GM12864 (cell line): Measurements from ENCODE around the gene GINM1.

ENCODE experiments used
- DNase-seq: peaks from one replicate; pipeline ENCODE4 v3.0.0-alpha.2; 2011; ENCODE audit warnings: low read depth
- H3K4me3 ChIP-seq: 2 replicates; pipeline ENCODE4 v1.5.1; 2011; ENCODE audit warnings: mild to moderate bottlenecking, low read depth, low read length, control low read depth
- TF ChIP-seq, protein P1 (sequence below): IDR thresholded peaks from 2 replicates; pipeline ENCODE4 v1.5.1; 2011; ENCODE audit warnings: low read depth, mild to moderate bottlenecking, moderate library complexity, low read length, control low read depth, inconsistent platforms; ENCODE audit errors: missing control alignments

Gene GINM1

DNA sequence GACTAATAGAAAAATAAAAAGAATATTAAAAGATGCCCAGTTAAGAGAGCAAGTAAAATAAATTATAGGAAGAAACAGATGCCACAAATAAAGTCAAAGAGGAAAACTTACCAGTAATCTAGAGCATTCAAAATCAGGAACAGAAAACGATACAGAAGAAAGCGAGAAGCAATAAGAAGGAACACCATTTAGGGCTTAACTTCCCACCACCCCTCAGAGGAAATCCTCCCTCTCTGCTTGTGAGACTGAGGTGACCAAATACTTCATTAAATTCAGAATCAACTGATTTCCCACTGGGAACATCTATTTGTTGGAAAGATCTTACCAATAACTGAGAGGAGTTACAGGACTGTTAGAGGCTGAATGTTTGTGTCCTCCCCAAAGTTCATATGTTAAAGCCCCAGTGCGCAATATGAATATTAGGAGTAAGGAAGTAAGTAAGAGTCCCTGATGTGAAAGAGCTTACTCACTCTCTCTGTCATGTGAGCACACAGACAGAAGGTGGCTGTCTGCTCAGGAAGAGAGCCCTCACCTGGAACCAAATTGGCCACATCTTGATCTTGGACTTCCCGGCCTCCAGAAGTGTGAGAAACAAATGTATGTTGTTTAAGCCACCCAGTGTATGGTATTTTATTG lies 62.8 kb downstream of the GINM1 start:
- no peak overlapping the region for H3K4me3 ChIP-seq
- TF ChIP-seq, protein P1, sequence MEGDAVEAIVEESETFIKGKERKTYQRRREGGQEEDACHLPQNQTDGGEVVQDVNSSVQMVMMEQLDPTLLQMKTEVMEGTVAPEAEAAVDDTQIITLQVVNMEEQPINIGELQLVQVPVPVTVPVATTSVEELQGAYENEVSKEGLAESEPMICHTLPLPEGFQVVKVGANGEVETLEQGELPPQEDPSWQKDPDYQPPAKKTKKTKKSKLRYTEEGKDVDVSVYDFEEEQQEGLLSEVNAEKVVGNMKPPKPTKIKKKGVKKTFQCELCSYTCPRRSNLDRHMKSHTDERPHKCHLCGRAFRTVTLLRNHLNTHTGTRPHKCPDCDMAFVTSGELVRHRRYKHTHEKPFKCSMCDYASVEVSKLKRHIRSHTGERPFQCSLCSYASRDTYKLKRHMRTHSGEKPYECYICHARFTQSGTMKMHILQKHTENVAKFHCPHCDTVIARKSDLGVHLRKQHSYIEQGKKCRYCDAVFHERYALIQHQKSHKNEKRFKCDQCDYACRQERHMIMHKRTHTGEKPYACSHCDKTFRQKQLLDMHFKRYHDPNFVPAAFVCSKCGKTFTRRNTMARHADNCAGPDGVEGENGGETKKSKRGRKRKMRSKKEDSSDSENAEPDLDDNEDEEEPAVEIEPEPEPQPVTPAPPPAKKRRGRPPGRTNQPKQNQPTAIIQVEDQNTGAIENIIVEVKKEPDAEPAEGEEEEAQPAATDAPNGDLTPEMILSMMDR: peak; percentile 11
- DNase-seq: no peak

DNA sequence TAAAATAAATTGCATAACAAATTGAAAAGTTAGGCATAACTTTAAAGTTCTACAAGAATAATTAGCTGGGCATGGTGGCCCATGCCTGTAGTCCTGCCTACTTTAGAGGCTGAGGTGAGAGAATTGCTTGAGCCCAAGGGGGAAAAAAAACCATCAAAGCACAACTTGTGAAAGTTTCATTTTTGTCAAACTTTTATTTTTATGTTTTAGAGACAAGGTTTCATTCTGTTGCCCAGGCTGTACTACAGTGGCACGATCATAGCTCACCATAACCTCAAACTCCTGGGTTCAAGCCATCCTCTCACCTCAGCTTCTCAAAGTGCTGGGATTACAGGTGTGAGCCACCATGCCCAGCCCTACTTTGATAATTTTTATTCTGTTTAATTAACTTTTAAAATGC lies 68.1 kb downstream of the GINM1 start:
- TF ChIP-seq, protein P1: no peak
- no peak overlapping the region for H3K4me3 ChIP-seq
- DNase-seq: no peak

- H3K4me3 ChIP-seq: no peak overlapping the region
- DNase-seq: no peak
- TF ChIP-seq, protein P1: no peak
Observed at GRCh38 chr6:149636124-149636523, 69.9 kb downstream of the GINM1 start.
